Sigmoid colon (tissue), 7 donors: ENCODE results near the gene NRP1. TPM values are rescaled to one million over a fixed set of nuclear protein-coding genes. Genes with fewer than 3 reads are reported as not detected.

Experiments
- DNase-seq: peaks from one replicate; pipeline ENCODE4 v3.0.0-alpha.2; 2019
- H3K27ac ChIP-seq, 4 donors: fragments of 200-600 bp; sonication (generic); one replicate each; pipeline ENCODE4 v1.5.1; 2016 to 2019; ENCODE audit warnings: mild to moderate bottlenecking in 1 of 4
- H3K27me3 ChIP-seq, 3 donors: fragments of 200-600 bp; sonication (generic); one replicate each; pipeline ENCODE4 v1.5.1; 2019; ENCODE audit warnings: mild to moderate bottlenecking in 1 of 3
- H3K36me3 ChIP-seq, 4 donors: fragments of 200-600 bp; sonication (generic); one replicate each; pipeline ENCODE4 v1.5.1; 2016 to 2019
- H3K4me1 ChIP-seq, 4 donors: fragments of 200-600 bp; sonication (generic); one replicate each; pipeline ENCODE4 v1.5.1; 2017 to 2019
- H3K4me3 ChIP-seq, 4 donors: fragments of 200-600 bp; sonication (generic); one replicate each; pipeline ENCODE4 v1.5.1; 2017 to 2019; ENCODE audit warnings: mild to moderate bottlenecking in 2 of 4, moderate library complexity in 1 of 4
- H3K9me3 ChIP-seq, 4 donors: fragments of 200-600 bp in 3 of 4; sonication (generic) in 3 of 4; one replicate each; pipeline versions ENCODE4 v1.5.1 to v1.6.1; 2013 to 2019
- CTCF ChIP-seq, 4 experiments: fragments of 450-650 bp in 3 of 4; fragments of 200-600 bp in 1 of 4; IDR thresholded peaks; one replicate each; pipeline ENCODE4 v1.5.1; 2016 to 2019; ENCODE audit warnings: antibody characterized with exemption in 4 of 4, mild to moderate bottlenecking in 3 of 4, moderate library complexity in 2 of 4
- EP300 ChIP-seq, 4 donors: sonication (generic); formaldehyde crosslinking; IDR thresholded peaks; one replicate each; pipeline ENCODE4 v1.6.1; 2017; ENCODE audit warnings: antibody characterized with exemption in 4 of 4
- POLR2A ChIP-seq, 2 donors: fragments of 450-650 bp; IDR thresholded peaks; one replicate each; pipeline ENCODE4 v1.6.1; 2016; ENCODE audit warnings: antibody characterized with exemption in 2 of 2, mild to moderate bottlenecking in 2 of 2, moderate library complexity in 2 of 2
- POLR2AphosphoS5 ChIP-seq, 4 donors: sonication (generic); formaldehyde crosslinking; IDR thresholded peaks; one replicate each; pipeline ENCODE4 v1.6.1; 2017; ENCODE audit warnings: antibody characterized with exemption in 4 of 4
- WGBS, 2 donors: extraction: QIAGEN DNeasy Blood & Tissue Kit; methylation state at CpG; one replicate each; pipeline ENCODE4 v1.1.7; 2013; 5-methylcytosine and 5-hydroxymethylcytosine counted together
- intact Hi-C: fragments of 100-400 bp; cut with DNase I; formaldehyde crosslinking; loops from one replicate; pipeline ENCODE4 v1.15.1; 2023
- polyA plus RNA-seq, 3 donors: library from polyadenylated mRNA; stranded (reverse); fragments of 200-250 nt; gene quantifications; one replicate each; pipeline ENCODE4 v1.2.3, GENCODE V29; 2013
- total RNA-seq, 4 donors: library from RNA; depleted of rRNA; stranded (reverse); fragments of >200 nt; gene quantifications; one replicate each; pipeline ENCODE4 v1.1.0, GENCODE V29; 2016
- donor health status: healthy with polysubstance abuse.
- donor health status: Bipolar disorder and iron deficiency.
- donor health status: healthy.

The NRP1 gene
- total and polyA plus RNA-seq, 7 donors = 3.6 to 52.4 (median 44.1) TPM

DNA sequence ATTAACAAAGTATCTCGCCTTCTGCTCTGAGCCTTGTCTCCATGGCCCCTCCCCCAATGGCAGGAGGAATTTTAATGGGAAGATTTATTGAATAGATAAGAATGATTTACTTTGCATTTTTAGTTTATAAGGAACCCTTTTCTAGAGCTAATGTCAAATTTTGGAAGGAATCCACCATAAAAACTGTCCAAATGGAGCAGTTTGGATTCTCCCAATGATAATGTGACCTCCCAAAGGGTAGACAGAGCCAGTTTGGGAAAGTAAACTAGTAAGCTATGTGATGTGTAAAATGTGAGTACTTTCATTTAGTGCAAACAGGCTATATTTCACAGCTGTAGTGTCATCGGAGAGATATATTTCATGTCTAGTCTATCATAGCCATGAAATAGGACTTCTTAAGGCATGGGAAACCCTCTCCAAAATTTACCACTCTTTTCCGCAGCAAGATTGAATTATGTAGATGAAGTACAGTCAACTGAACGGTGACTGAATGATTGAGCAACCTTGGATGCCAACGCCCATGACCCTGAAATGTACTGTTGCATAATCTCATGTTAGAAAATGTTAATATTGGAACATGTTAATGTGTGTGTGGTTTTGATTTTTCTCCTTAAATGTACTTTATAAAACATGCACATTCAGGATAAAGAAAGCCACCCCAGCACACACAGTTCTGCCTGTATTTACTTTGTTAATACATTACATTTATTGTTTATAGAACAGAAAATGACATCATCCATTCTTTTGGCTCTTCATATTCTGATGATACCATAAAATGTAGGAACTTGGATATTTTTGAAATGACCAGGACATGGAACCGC, 140.6 kb downstream of the NRP1 start:
- WGBS, 2 donors = 23 to 54% methylated on average over 6 of the region's 6 CpGs
- Histone ChIP-seq H3K27ac (peak overlapping the region in 3 of 4 donors; percentile 10 to 50 (median 32)), H3K9me3 (no peaks in the 10 kb centered on the region), H3K36me3 (peaks cover 0 to 11% (median 0%) of the 10 kb centered on the region in 4 donors), H3K27me3 (no peaks in the 10 kb centered on the region), H3K4me3 (no peak overlapping the region), H3K4me1 (peaks cover 0 to 24% (median 20%) of the 10 kb centered on the region in 4 donors)
- intact Hi-C loops = loop anchor here (2.0 to 5.0 kb wide), 2 partner anchors 138 to 1445 kb away; partner anchors contain the start of gene NRP1
- TF ChIP-seq POLR2AphosphoS5 (IDR thresholded peaks at IDR 0.05) (peak in 1 of 4 donors; percentile 52), CTCF (IDR thresholded peaks at IDR 0.05) (no peak)
- DNase-seq = no peak

DNA sequence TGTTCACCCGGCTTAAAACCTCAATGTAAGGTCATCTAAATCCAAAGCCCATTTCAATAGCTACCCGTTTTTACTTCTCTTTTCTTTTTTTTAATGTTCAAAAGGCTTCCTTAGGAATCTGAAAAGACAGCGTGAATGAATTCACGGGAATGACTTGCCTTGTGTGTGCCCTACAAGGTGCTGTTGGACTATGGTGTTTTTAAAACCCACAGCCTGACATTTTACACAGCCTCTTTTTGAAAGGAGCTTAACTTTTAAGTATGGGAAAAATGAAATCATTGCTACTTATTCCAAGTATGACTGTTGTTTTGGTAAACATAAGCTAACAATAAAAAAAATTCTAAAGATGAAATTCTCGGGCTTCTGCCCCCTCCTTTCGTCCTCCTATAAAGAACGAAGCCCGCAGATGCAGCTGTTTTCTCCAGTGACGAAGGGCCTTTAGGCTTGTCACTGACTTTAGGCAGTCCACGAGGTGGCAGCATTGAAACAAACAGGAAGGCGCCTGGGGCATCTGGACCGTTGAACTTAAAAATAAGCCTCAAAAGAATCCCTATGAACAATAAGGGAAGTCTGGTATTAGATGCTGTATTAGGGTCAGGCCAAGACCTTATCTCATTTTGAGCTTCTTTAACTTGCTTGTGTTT, 141.3 kb downstream of the NRP1 start:
- no peaks in the 10 kb centered on the region for H3K27me3 ChIP-seq
- intact Hi-C loops = loop anchor here (2.0 to 5.0 kb wide), 2 partner anchors 139 to 1446 kb away; partner anchors contain the start of gene NRP1
- 18 to 22% methylated on average over 12 of the region's 12 CpGs for WGBS, 2 donors
- H3K36me3 ChIP-seq = peaks cover 0 to 11% (median 0%) of the 10 kb centered on the region in 4 donors
- no peaks in the 10 kb centered on the region for H3K9me3 ChIP-seq
- peaks cover 0 to 24% (median 20%) of the 10 kb centered on the region in 4 donors for H3K4me1 ChIP-seq
- peak overlapping the region in 3 of 4 donors; percentile 10 to 50 (median 32) for H3K27ac ChIP-seq
- no peak for TF ChIP-seq POLR2A (IDR thresholded peaks at IDR 0.05)
- peak; percentile 35 to 74 (median 60) for TF ChIP-seq CTCF (IDR thresholded peaks at IDR 0.05)
- TF ChIP-seq POLR2AphosphoS5 (IDR thresholded peaks at IDR 0.05) = peak in 1 of 4 donors; percentile 9
- H3K4me3 ChIP-seq = no peak overlapping the region
- DNase-seq = peak; percentile 91

DNA sequence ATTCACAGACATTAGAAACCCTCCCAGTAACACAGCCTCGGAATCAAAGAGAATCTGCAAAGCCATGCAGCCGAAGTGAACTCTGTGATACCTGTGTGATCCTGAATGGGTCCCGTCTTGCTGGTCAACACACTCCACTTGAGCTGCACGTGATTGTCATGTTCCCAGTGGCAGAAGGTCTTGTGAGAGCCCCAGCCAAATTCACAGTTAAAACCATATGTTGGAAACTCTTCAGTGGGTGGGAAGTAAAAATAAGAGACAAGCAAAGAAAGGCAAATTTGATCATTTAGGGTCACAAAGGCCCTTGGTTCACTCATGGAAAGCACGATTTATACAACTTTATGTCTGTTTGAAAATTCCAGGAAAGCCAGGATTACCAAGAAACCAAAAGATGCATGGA, 142.3 kb downstream of the NRP1 start:
- Histone ChIP-seq H3K27me3 (no peaks in the 10 kb centered on the region), H3K9me3 (no peaks in the 10 kb centered on the region), H3K27ac (no peak overlapping the region), H3K4me3 (no peak overlapping the region), H3K36me3 (peaks cover 0 to 9% (median 2%) of the 10 kb centered on the region in 4 donors), H3K4me1 (peaks cover 0 to 23% (median 18%) of the 10 kb centered on the region in 4 donors)
- no peak for DNase-seq
- intact Hi-C loops = loop anchor here (2.0 to 5.0 kb wide), 2 partner anchors 140 to 1447 kb away; partner anchors contain the start of gene NRP1
- no peak for TF ChIP-seq POLR2A (IDR thresholded peaks at IDR 0.05)
- TF ChIP-seq POLR2AphosphoS5 (IDR thresholded peaks at IDR 0.05) = no peak
- TF ChIP-seq CTCF (IDR thresholded peaks at IDR 0.05) = no peak
- TF ChIP-seq EP300 (IDR thresholded peaks at IDR 0.05) = no peak
- 78 to 90% methylated on average over 5 of the region's 5 CpGs for WGBS, 2 donors

- peaks cover 0 to 14% (median 2%) of the 10 kb centered on the region in 4 donors for H3K36me3 ChIP-seq
- no peak for TF ChIP-seq EP300 (IDR thresholded peaks at IDR 0.05)
- no peak for TF ChIP-seq POLR2A (IDR thresholded peaks at IDR 0.05)
- TF ChIP-seq POLR2AphosphoS5 (IDR thresholded peaks at IDR 0.05) = no peak
- TF ChIP-seq CTCF (IDR thresholded peaks at IDR 0.05) = no peak
- intact Hi-C loops = loop anchor here (5.0 kb wide), 1 partner anchor 142 kb away; the partner anchor contains the start of gene NRP1
- no peak overlapping the region for H3K4me3 ChIP-seq
- no peak overlapping the region for H3K27ac ChIP-seq
- 88 to 92% methylated on average over 1 of the region's 1 CpG for WGBS, 2 donors
- no peaks in the 10 kb centered on the region for H3K27me3 ChIP-seq
- no peak for DNase-seq
- no peaks in the 10 kb centered on the region for H3K9me3 ChIP-seq
- peaks cover 0 to 16% (median 13%) of the 10 kb centered on the region in 4 donors for H3K4me1 ChIP-seq
Observed at GRCh38 chr10:33190406-33190805, 144.1 kb downstream of the NRP1 start.
